SK-N-SH (cell line): Measurements from ENCODE around the gene YPEL1. TPM values are rescaled to one million over a fixed set of nuclear protein-coding genes. Genes with fewer than 3 reads are reported as not detected.
"Not testable (repeated sequence)": the region's sequence is repeated elsewhere in the genome, so short reads cannot be mapped to it uniquely, and the experiment has no call there.

Source experiments
- CTCF ChIA-PET: fragments of 300-600, 350-600 bp; formaldehyde crosslinking; extraction: SDS; loops from one replicate; lab custom pipeline; 2021; lab: Yijun Ruan, JAX
- POLR2A ChIA-PET: fragments of 350-600 bp; sonication (Branson Sonifier 250); formaldehyde crosslinking; extraction: SDS; loops from one replicate; lab custom pipeline; 2020; ENCODE audit warnings: antibody characterized with exemption, inconsistent platforms; lab: Yijun Ruan, JAX
- DNase-seq: peaks from one replicate; pipeline ENCODE4 v3.0.0; 2012
- H2AFZ ChIP-seq: fragments of 200-600 bp; sonication (generic); 2 replicates; pipeline ENCODE4 v1.8.1; 2016; ENCODE audit warnings: antibody characterized with exemption, mild to moderate bottlenecking, low read depth
- H3F3A ChIP-seq: fragments of 200-600 bp; sonication (generic); replicated peaks from 2 replicates; pipeline ENCODE3; 2016; ENCODE audit warnings: antibody characterized with exemption, mild to moderate bottlenecking; ENCODE audit not compliant: insufficient read depth
- H3K27ac ChIP-seq, 2 experiments: fragments of 200-500 bp in 1 of 2; fragments of 200-600 bp in 1 of 2; sonication (Bioruptor generic) in 1 of 2; sonication (generic), shearing (Covaris generic) in 1 of 2; 2 replicates each; pipeline versions ENCODE4 v1.5.1 to v1.6.1; 2014 to 2016; ENCODE audit warnings: low read depth in 2 of 2, inconsistent platforms in 1 of 2, low read length in 1 of 2, mild to moderate bottlenecking in 1 of 2, mixed read lengths in 1 of 2
- H3K27me3 ChIP-seq: fragments of 200-600 bp; sonication (generic), shearing (Covaris generic); 2 replicates; pipeline ENCODE4 v1.6.1; 2016; ENCODE audit warnings: mixed run types; ENCODE audit not compliant: insufficient read depth
- H3K36me3 ChIP-seq, 2 experiments: fragments of 200-500 bp in 1 of 2; fragments of 200-600 bp in 1 of 2; sonication (Bioruptor generic) in 1 of 2; sonication (generic) in 1 of 2; replicated peaks in 1 of 2; 2 replicates each; pipeline versions ENCODE3 to v1.5.1; 2014 to 2016; ENCODE audit warnings: low read length in 1 of 2, mild to moderate bottlenecking in 1 of 2; ENCODE audit not compliant: insufficient read depth in 2 of 2, control insufficient read depth in 1 of 2
- H3K4me1 ChIP-seq, 2 experiments: fragments of 200-500 bp in 1 of 2; fragments of 200-600 bp in 1 of 2; sonication (Bioruptor generic) in 1 of 2; sonication (generic), shearing (Covaris generic) in 1 of 2; 2 replicates each; pipeline versions ENCODE4 v1.5.1 to v1.6.1; 2014 to 2016; ENCODE audit warnings: low read depth in 1 of 2, low read length in 1 of 2, mixed run types in 1 of 2; ENCODE audit not compliant: insufficient read depth in 2 of 2, control insufficient read depth in 1 of 2
- H3K4me2 ChIP-seq: fragments of 200-600 bp; sonication (generic), shearing (Covaris generic); 2 replicates; pipeline ENCODE4 v1.6.1; 2017; ENCODE audit warnings: mixed run types
- H3K4me3 ChIP-seq, 2 experiments: fragments of 200-500 bp in 1 of 2; fragments of 200-600 bp in 1 of 2; sonication (Bioruptor generic) in 1 of 2; sonication (generic), shearing (Covaris generic) in 1 of 2; 2 replicates each; pipeline versions ENCODE4 v1.5.1 to v1.8.1; 2014 to 2016; ENCODE audit warnings: low read depth in 2 of 2, inconsistent platforms in 1 of 2, low read length in 1 of 2, mild to moderate bottlenecking in 1 of 2, mixed read lengths in 1 of 2, moderate library complexity in 1 of 2
- H3K79me2 ChIP-seq: fragments of 200-600 bp; sonication (generic); 2 replicates; pipeline ENCODE4 v1.8.1; 2017; ENCODE audit warnings: mild to moderate bottlenecking; ENCODE audit not compliant: insufficient read depth
- H3K9ac ChIP-seq: fragments of 200-600 bp; sonication (generic); 2 replicates; pipeline ENCODE4 v1.6.1; 2017; ENCODE audit warnings: mixed run types
- H3K9me2 ChIP-seq: fragments of 200-600 bp; sonication (generic); 2 replicates; pipeline ENCODE4 v1.6.1; 2017; ENCODE audit warnings: mixed run types
- H3K9me3 ChIP-seq: fragments of 200-600 bp; sonication (generic); 2 replicates; pipeline ENCODE4 v1.6.1; 2017; ENCODE audit warnings: mixed run types, mild to moderate bottlenecking, moderate library complexity
- H4K20me1 ChIP-seq: fragments of 200-600 bp; sonication (generic); 2 replicates; pipeline ENCODE4 v1.6.1; 2017; ENCODE audit warnings: mild to moderate bottlenecking, mixed run types; ENCODE audit not compliant: insufficient read depth
- CHD2 ChIP-seq: fragments of 150-350 bp; IDR thresholded peaks from 2 replicates; pipeline ENCODE4 v1.6.1; 2018; ENCODE audit warnings: low read length; ENCODE audit not compliant: partially characterized antibody
- EP300 ChIP-seq, 2 experiments: IDR thresholded peaks; 2 replicates each; pipeline versions ENCODE4 v1.4.0 to v1.6.1; 2012; ENCODE audit warnings: borderline replicate concordance in 1 of 2, low read depth in 1 of 2, low read length in 1 of 2
- FOXM1 ChIP-seq: IDR thresholded peaks from 2 replicates; pipeline ENCODE4 v1.4.0; 2012; ENCODE audit warnings: low read depth, mild to moderate bottlenecking
- JUND ChIP-seq: IDR thresholded peaks from 2 replicates; pipeline ENCODE4 v1.4.0; 2012
- MEF2A ChIP-seq: IDR thresholded peaks from 2 replicates; pipeline ENCODE4 v1.4.0; 2012; ENCODE audit warnings: low read depth, borderline replicate concordance
- MXI1 ChIP-seq: IDR thresholded peaks from 2 replicates; pipeline ENCODE4 v1.6.1; 2012; ENCODE audit warnings: mild to moderate bottlenecking, low read depth, low read length, improper control_type of control experiment
- NFIC ChIP-seq: IDR thresholded peaks from 2 replicates; pipeline ENCODE4 v1.4.0; 2012; ENCODE audit warnings: borderline replicate concordance
- NRF1 ChIP-seq: IDR thresholded peaks from 2 replicates; pipeline ENCODE4 v1.6.1; 2012; ENCODE audit warnings: low read depth, mild to moderate bottlenecking, low read length
- PBX3 ChIP-seq: IDR thresholded peaks from 2 replicates; pipeline ENCODE4; 2012
- POLR2AphosphoS5 ChIP-seq: IDR thresholded peaks from 2 replicates; pipeline ENCODE4 v1.6.1; 2012; ENCODE audit warnings: low read depth, low read length
- RCOR1 ChIP-seq: fragments of 150-350 bp; IDR thresholded peaks from 2 replicates; pipeline ENCODE4 v1.6.1; 2017; ENCODE audit warnings: antibody characterized with exemption, low read length
- RXRA ChIP-seq: IDR thresholded peaks from 2 replicates; pipeline ENCODE4 v1.4.0; 2012; ENCODE audit warnings: low read depth, mild to moderate bottlenecking, borderline replicate concordance
- SIN3A ChIP-seq: IDR thresholded peaks from 2 replicates; pipeline ENCODE4 v1.6.1; 2012; ENCODE audit warnings: low read depth, mild to moderate bottlenecking, low read length, moderate library complexity, borderline replicate concordance
- SMC3 ChIP-seq: IDR thresholded peaks from 2 replicates; pipeline ENCODE4 v1.6.1; 2012; ENCODE audit warnings: low read depth, low read length, improper control_type of control experiment
- TAF1 ChIP-seq: IDR thresholded peaks from 2 replicates; pipeline ENCODE4 v1.6.1; 2012; ENCODE audit warnings: low read depth, mild to moderate bottlenecking, low read length, moderate library complexity, borderline replicate concordance
- TCF12 ChIP-seq: IDR thresholded peaks from 2 replicates; pipeline ENCODE4 v1.4.0; 2012
- YY1 ChIP-seq: IDR thresholded peaks from 2 replicates; pipeline ENCODE4 v1.4.0; 2012; ENCODE audit warnings: low read depth, mild to moderate bottlenecking
- WGBS: methylation state at CpG from one replicate; pipeline ENCODE4 v1.1.6; 2017; ENCODE audit warnings: low lambda C conversion rate; 5-methylcytosine and 5-hydroxymethylcytosine counted together
- polyA plus RNA-seq, 3 experiments: library from polyadenylated mRNA; depleted of rRNA; stranded (reverse); fragments of >200 nt; gene quantifications; 2 replicates each; pipeline ENCODE4 v1.2.3, GENCODE V29; 2012

YPEL1 gene
- polyA plus RNA-seq, 1 of the 3 experiments (the other 2 are of a cell fraction) = 2.4 TPM

- Histone ChIP-seq H4K20me1 (no peaks in the 10 kb centered on the region), H3K79me2 (no peaks in the 10 kb centered on the region), H3K9ac (no peak overlapping the region), H3K4me2 (no peak overlapping the region), H3K9me3 (no peaks in the 10 kb centered on the region), H3K4me1 (peaks cover 0 to 2% of the 10 kb centered on the region in 2 experiments; a peak in 1 of 4 replicates), H3K36me3 (no peaks in the 10 kb centered on the region), H3K9me2 (no peaks in the 10 kb centered on the region), H2AFZ (no peak overlapping the region), H3K4me3 (no peak overlapping the region), H3F3A (peaks cover 6% of the 10 kb centered on the region), H3K27ac (no peak overlapping the region), H3K27me3 (no peaks in the 10 kb centered on the region)
- DNase-seq = no peak
- WGBS = 91% methylated on average over 4 of the region's 4 CpGs
- ChIA-PET POLR2A (no interaction called here), CTCF (interaction anchor here (0.6 to 1.7 kb wide), 2 partner anchors 219 to 234 kb away, joined by 4 to 19 read pairs; partner anchors contain the start of gene PPM1F)
- TF ChIP-seq PBX3 (no peak), SIN3A (no peak)
Observed at GRCh38 chr22:21719024-21719423, 16.6 kb downstream of the YPEL1 start.

GRCh38 chr22:21718499-21718898 is 17.1 kb downstream of the YPEL1 start:
- DNase-seq = no peak
- H4K20me1 ChIP-seq = no peaks in the 10 kb centered on the region
- CTCF ChIA-PET = interaction anchor here (1.7 kb wide), 1 partner anchor 220 kb away, joined by 19 read pairs; no protein-coding TSS in a partner anchor
- TF ChIP-seq MEF2A (no peak), CHD2 (no peak), FOXM1 (no peak), NFIC (no peak), SIN3A (no peak), NRF1 (no peak), RXRA (no peak), TCF12 (no peak), MXI1 (no peak), SMC3 (no peak), POLR2AphosphoS5 (no peak), RCOR1 (no peak), YY1 (no peak), TAF1 (no peak), EP300 (IDR thresholded peaks at IDR 0.05; ENCODE audit: borderline replicate concordance in 1 of 2, low read depth in 1 of 2, low read length in 1 of 2) (no peak), JUND (no peak)
- TF ChIP-seq, all 33 proteins: peak for 0
- Histone ChIP-seq H3K9me3 (no peaks in the 10 kb centered on the region), H3K9me2 (no peaks in the 10 kb centered on the region), H3F3A (peaks cover 6% of the 10 kb centered on the region), H3K27ac (no peak overlapping the region), H3K4me3 (no peak overlapping the region), H3K4me2 (no peak overlapping the region), H3K4me1 (peaks cover 0 to 2% of the 10 kb centered on the region in 2 experiments; a peak in 1 of 4 replicates), H2AFZ (no peak overlapping the region), H3K36me3 (no peaks in the 10 kb centered on the region), H3K27me3 (no peaks in the 10 kb centered on the region), H3K79me2 (no peaks in the 10 kb centered on the region), H3K9ac (no peak overlapping the region)
- POLR2A ChIA-PET = no interaction called here
- 73% methylated on average over 4 of the region's 4 CpGs for WGBS

GRCh38 chr22:21716395-21717122 is 19.0 kb downstream of the YPEL1 start:
- H3K36me3 ChIP-seq, DNase-seq, H3K27ac ChIP-seq, H3K4me1 ChIP-seq, H3K9ac ChIP-seq, H3K9me3 ChIP-seq, H3K4me3 ChIP-seq, H4K20me1 ChIP-seq, H3K27me3 ChIP-seq, H3F3A ChIP-seq, H2AFZ ChIP-seq, H3K79me2 ChIP-seq, H3K9me2 ChIP-seq, POLR2A ChIA-PET, H3K4me2 ChIP-seq: not testable (repeated sequence)
- WGBS = 93% methylated on average over 11 of the region's 15 CpGs
- CTCF ChIA-PET = interaction anchor here (1.0 to 8.7 kb wide), 3 partner anchors 9 to 222 kb away, joined by 3 to 90 read pairs (median 3); no protein-coding TSS in a partner anchor
